Liver (tissue), 9 donors: Measurements from ENCODE around the gene KIAA0930. TPM values are rescaled to one million over a fixed set of nuclear protein-coding genes. Genes with fewer than 3 reads are reported as not detected.

Experiments used
- DNase-seq: peaks from one replicate; pipeline ENCODE4 v3.0.0-alpha.2; 2017; ENCODE audit warnings: low spot score
- H3K27ac ChIP-seq, 2 donors: one replicate each; pipeline ENCODE4 v1.7.0; 2013; ENCODE audit warnings: inconsistent platforms in 2 of 2, low read length in 2 of 2, control low read depth in 1 of 2, low read depth in 1 of 2, mild to moderate bottlenecking in 1 of 2
- H3K27me3 ChIP-seq, 4 donors: one replicate each; pipeline versions ENCODE4 v1.6.1 to v1.7.0; 2013; ENCODE audit warnings: low read length in 3 of 4, inconsistent platforms in 1 of 4, mild to moderate bottlenecking in 1 of 4, moderate library complexity in 1 of 4; ENCODE audit not compliant: control insufficient read depth in 4 of 4, insufficient read depth in 4 of 4
- H3K36me3 ChIP-seq, 4 donors: one replicate each; pipeline versions ENCODE4 v1.6.1 to v1.7.0; 2013; ENCODE audit warnings: low read length in 3 of 4, mild to moderate bottlenecking in 3 of 4, low read depth in 1 of 4, moderate library complexity in 1 of 4; ENCODE audit not compliant: control insufficient read depth in 4 of 4, insufficient read depth in 3 of 4
- H3K4me1 ChIP-seq, 4 donors: one replicate each; pipeline versions ENCODE4 v1.6.1 to v1.7.0; 2013; ENCODE audit warnings: low read length in 3 of 4, mild to moderate bottlenecking in 3 of 4, moderate library complexity in 1 of 4; ENCODE audit not compliant: control insufficient read depth in 4 of 4, insufficient read depth in 4 of 4
- H3K4me3 ChIP-seq, 3 donors: one replicate each; pipeline versions ENCODE4 v1.6.1 to v1.7.0; 2013; ENCODE audit warnings: low read length in 3 of 3, control low read depth in 1 of 3, low read depth in 1 of 3, mild to moderate bottlenecking in 1 of 3
- H3K9ac ChIP-seq, 2 donors: one replicate each; pipeline ENCODE4 v1.7.0; 2013; ENCODE audit warnings: low read length in 2 of 2, mild to moderate bottlenecking in 2 of 2, moderate library complexity in 2 of 2, control low read depth in 1 of 2, low read depth in 1 of 2
- H3K9me3 ChIP-seq, 4 donors: one replicate each; pipeline versions ENCODE4 v1.6.1 to v1.7.0; 2013; ENCODE audit warnings: low read length in 3 of 4; ENCODE audit not compliant: control insufficient read depth in 4 of 4
- EGR1 ChIP-seq, 2 donors: IDR thresholded peaks; 2 replicates each; pipeline ENCODE4 v1.6.1; 2016 to 2018; ENCODE audit warnings: antibody characterized with exemption in 2 of 2, low read depth in 2 of 2
- FOXA2 ChIP-seq: IDR thresholded peaks from 2 replicates; pipeline ENCODE4 v1.6.1; 2016; ENCODE audit warnings: antibody characterized with exemption
- GABPA ChIP-seq, 2 donors: IDR thresholded peaks in 1 of 2; conservative IDR thresholded peaks in 1 of 2; 2 replicates each; pipeline ENCODE4 v1.6.1; 2016; ENCODE audit warnings: antibody characterized with exemption in 2 of 2, mild to moderate bottlenecking in 1 of 2, moderate library complexity in 1 of 2
- HNF4G ChIP-seq: IDR thresholded peaks from 2 replicates; pipeline ENCODE4 v1.6.1; 2016; ENCODE audit warnings: antibody characterized with exemption
- JUND ChIP-seq, 2 donors: IDR thresholded peaks; 2 replicates each; pipeline ENCODE4 v1.6.1; 2016; ENCODE audit warnings: antibody characterized with exemption in 2 of 2
- NR2F2 ChIP-seq: IDR thresholded peaks from 2 replicates; pipeline ENCODE4 v1.6.1; 2016; ENCODE audit warnings: antibody characterized with exemption
- RAD21 ChIP-seq, 2 donors: IDR thresholded peaks; 2 replicates each; pipeline ENCODE4 v1.6.1; 2016; ENCODE audit warnings: antibody characterized with exemption in 2 of 2, mild to moderate bottlenecking in 2 of 2
- RXRA ChIP-seq, 2 donors: IDR thresholded peaks; 2 replicates each; pipeline ENCODE4 v1.6.1; 2017 to 2018; ENCODE audit warnings: antibody characterized with exemption in 2 of 2, mild to moderate bottlenecking in 1 of 2
- SP1 ChIP-seq: IDR thresholded peaks from 2 replicates; pipeline ENCODE4 v1.6.1; 2018; ENCODE audit warnings: antibody characterized with exemption, mild to moderate bottlenecking
- TAF1 ChIP-seq: conservative IDR thresholded peaks from 2 replicates; pipeline ENCODE4 v1.6.1; 2016; ENCODE audit warnings: antibody characterized with exemption, mild to moderate bottlenecking
- YY1 ChIP-seq: IDR thresholded peaks from 2 replicates; pipeline ENCODE4 v1.6.1; 2016; ENCODE audit warnings: antibody characterized with exemption, mild to moderate bottlenecking
- WGBS: extraction: QIAGEN DNeasy Blood & Tissue Kit; methylation state at CpG from one replicate; pipeline ENCODE4 v1.1.7; 2013; 5-methylcytosine and 5-hydroxymethylcytosine counted together
- polyA plus RNA-seq, 2 donors: library from polyadenylated mRNA; stranded (reverse) in 1 of 2; unstranded in 1 of 2; fragments of 200-250 nt in 1 of 2; fragments of >200 nt in 1 of 2; fragmentation: Nextera tagmentation in 1 of 2; extraction: Ambion mirVana in 1 of 2; gene quantifications; one replicate each; pipeline versions ENCODE4 v1.2.1 to v1.2.3, GENCODE V29; 2013 to 2015
- total RNA-seq, 2 donors: library from RNA; depleted of rRNA; stranded (reverse); fragments of >200 nt; gene quantifications; one replicate each; pipeline ENCODE4 v1.2.3, GENCODE V29; 2014
- TF ChIP-seq, protein P1 (sequence below): fragments of 150-350 bp; IDR thresholded peaks from 2 replicates; pipeline ENCODE4 v1.5.1; 2017; ENCODE audit warnings: improper control_type of control experiment, low read depth, low read length; ENCODE audit not compliant: missing input control
- TF ChIP-seq, protein P2 (sequence below): IDR thresholded peaks from 2 replicates; pipeline ENCODE4 v1.6.1; 2016; ENCODE audit warnings: antibody characterized with exemption
- TF ChIP-seq, protein P3 (sequence below): IDR thresholded peaks from 2 replicates; pipeline ENCODE4 v1.6.1; 2016; ENCODE audit warnings: antibody characterized with exemption
- TF ChIP-seq, protein P4 (sequence below): IDR thresholded peaks from 2 replicates; pipeline ENCODE4 v1.6.1; 2016; ENCODE audit warnings: antibody characterized with exemption, mild to moderate bottlenecking
- donor health status: healthy.
- donor health status: healthy.
- donor health status: healthy.
- donor health status: healthy.
- donor health status: healthy.

Gene KIAA0930
- total and polyA plus RNA-seq, 4 donors: 6.1 to 30.0 (median 17.6) TPM

DNA sequence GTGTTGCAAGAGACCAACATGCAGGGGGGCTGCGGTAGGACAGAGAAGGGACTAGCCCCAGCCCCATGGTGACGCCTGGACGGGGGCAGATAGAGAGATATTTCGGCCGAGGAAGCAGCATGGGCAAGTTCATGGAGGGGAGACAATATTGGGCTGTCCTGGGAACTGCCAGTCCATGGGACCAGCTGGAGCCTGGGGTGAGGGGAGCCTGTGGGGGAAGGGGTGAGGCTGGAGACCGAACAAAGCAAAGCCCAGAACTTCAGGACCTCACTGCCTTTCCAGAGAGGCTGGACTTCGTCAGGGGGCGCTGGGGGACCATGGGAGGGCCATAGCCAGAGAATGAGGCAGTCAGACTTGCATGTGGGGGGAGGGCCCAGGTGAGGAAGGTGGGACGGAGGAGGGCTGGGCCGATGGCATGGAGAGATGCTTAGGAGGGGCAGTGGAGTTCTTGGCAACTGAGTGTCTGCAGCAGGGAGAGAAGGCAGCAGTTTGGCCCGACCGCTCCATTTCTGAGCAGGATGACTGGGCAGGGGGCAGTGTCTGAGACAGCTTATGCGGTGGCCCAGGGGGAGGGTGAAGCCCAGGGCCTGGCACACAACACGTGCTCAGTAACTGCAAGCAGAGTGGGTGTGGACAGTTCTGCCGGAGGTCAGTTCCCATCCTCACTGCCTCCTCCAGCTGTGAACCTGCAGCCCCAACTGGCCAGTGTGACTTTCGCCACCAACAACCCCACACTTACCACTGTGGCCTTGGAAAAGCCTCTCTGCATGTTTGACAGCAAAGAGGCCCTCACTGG is 44.8 kb upstream of the KIAA0930 start:
- Histone ChIP-seq H3K9ac (no peak overlapping the region), H3K9me3 (no peaks in the 10 kb centered on the region), H3K36me3 (no peaks in the 10 kb centered on the region), H3K27ac (no peak overlapping the region), H3K4me1 (peaks cover 0 to 5% (median 3%) of the 10 kb centered on the region in 4 donors), H3K4me3 (no peak overlapping the region), H3K27me3 (no peaks in the 10 kb centered on the region)
- DNase-seq: no peak
- TF ChIP-seq SP1 (no peak), RAD21 (IDR thresholded peaks at IDR 0.05) (no peak), JUND (IDR thresholded peaks at IDR 0.05) (no peak), TAF1 (no peak), EGR1 (IDR thresholded peaks at IDR 0.05; ENCODE audit: low read depth in 2 of 2) (no peak), RXRA (IDR thresholded peaks at IDR 0.05) (no peak), FOXA2 (no peak), HNF4G (no peak), GABPA (IDR thresholded peaks at IDR 0.05 in 1 of 2, conservative IDR thresholded peaks at IDR 0.05 in 1 of 2) (no peak), YY1 (no peak)
- TF ChIP-seq, protein P1, sequence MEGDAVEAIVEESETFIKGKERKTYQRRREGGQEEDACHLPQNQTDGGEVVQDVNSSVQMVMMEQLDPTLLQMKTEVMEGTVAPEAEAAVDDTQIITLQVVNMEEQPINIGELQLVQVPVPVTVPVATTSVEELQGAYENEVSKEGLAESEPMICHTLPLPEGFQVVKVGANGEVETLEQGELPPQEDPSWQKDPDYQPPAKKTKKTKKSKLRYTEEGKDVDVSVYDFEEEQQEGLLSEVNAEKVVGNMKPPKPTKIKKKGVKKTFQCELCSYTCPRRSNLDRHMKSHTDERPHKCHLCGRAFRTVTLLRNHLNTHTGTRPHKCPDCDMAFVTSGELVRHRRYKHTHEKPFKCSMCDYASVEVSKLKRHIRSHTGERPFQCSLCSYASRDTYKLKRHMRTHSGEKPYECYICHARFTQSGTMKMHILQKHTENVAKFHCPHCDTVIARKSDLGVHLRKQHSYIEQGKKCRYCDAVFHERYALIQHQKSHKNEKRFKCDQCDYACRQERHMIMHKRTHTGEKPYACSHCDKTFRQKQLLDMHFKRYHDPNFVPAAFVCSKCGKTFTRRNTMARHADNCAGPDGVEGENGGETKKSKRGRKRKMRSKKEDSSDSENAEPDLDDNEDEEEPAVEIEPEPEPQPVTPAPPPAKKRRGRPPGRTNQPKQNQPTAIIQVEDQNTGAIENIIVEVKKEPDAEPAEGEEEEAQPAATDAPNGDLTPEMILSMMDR: no peak
- TF ChIP-seq, protein P2, sequence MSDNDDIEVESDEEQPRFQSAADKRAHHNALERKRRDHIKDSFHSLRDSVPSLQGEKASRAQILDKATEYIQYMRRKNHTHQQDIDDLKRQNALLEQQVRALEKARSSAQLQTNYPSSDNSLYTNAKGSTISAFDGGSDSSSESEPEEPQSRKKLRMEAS: no peak
- TF ChIP-seq, protein P3, sequence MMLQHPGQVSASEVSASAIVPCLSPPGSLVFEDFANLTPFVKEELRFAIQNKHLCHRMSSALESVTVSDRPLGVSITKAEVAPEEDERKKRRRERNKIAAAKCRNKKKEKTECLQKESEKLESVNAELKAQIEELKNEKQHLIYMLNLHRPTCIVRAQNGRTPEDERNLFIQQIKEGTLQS: no peak
- WGBS: 63% methylated on average over 16 of the region's 16 CpGs

DNA sequence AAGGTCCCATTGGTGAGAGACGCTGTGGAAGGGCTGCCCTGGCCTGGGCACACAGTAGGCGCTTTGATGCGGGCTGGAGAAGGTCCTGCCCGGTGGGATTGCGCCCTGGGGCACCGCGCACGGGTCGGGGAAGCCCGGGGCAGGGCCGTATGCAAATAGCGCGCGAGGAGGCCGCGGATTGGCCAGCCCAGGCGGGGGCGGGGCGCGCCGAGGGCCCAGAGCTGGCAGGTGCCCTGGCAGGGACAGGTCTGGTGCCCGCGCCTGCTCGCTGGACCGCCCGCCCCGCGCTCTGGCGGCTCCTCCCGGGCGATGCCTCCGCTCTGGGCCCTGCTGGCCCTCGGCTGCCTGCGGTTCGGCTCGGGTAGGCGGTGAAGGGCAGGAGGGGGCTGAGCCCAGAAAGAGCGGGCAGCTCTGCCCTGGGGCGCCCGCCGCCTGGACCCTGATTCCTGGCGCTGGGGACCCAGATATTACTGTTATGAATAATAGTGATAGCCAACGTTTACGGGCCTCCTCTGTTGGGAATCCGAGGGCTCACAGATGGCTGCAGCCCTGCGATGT is 44.1 kb upstream of the KIAA0930 start, which contains the start of gene UPK3A:
Gene UPK3A, plus strand, starts transcription at position 245 of the 558 bp plus-strand sequence. Its CDS starts 65 bp downstream, at position 310.
- Histone ChIP-seq H3K36me3 (no peaks in the 10 kb centered on the region), H3K4me3 (peak within 1 kb of the TSS in 1 of 3 donors; percentile 39), H3K27ac (no peak within 1 kb of the TSS), H3K9me3 (no peaks in the 10 kb centered on the region), H3K9ac (no peak within 1 kb of the TSS), H3K4me1 (peaks cover 0 to 5% (median 3%) of the 10 kb centered on the region in 4 donors), H3K27me3 (no peaks in the 10 kb centered on the region)
- 9% methylated on average over 46 of the region's 46 CpGs for WGBS
- peak; percentile 72 for DNase-seq
- peak in 1 of 2 donors; percentile 19 for TF ChIP-seq EGR1 (IDR thresholded peaks at IDR 0.05; ENCODE audit: low read depth in 2 of 2)
- TF ChIP-seq, protein P4, sequence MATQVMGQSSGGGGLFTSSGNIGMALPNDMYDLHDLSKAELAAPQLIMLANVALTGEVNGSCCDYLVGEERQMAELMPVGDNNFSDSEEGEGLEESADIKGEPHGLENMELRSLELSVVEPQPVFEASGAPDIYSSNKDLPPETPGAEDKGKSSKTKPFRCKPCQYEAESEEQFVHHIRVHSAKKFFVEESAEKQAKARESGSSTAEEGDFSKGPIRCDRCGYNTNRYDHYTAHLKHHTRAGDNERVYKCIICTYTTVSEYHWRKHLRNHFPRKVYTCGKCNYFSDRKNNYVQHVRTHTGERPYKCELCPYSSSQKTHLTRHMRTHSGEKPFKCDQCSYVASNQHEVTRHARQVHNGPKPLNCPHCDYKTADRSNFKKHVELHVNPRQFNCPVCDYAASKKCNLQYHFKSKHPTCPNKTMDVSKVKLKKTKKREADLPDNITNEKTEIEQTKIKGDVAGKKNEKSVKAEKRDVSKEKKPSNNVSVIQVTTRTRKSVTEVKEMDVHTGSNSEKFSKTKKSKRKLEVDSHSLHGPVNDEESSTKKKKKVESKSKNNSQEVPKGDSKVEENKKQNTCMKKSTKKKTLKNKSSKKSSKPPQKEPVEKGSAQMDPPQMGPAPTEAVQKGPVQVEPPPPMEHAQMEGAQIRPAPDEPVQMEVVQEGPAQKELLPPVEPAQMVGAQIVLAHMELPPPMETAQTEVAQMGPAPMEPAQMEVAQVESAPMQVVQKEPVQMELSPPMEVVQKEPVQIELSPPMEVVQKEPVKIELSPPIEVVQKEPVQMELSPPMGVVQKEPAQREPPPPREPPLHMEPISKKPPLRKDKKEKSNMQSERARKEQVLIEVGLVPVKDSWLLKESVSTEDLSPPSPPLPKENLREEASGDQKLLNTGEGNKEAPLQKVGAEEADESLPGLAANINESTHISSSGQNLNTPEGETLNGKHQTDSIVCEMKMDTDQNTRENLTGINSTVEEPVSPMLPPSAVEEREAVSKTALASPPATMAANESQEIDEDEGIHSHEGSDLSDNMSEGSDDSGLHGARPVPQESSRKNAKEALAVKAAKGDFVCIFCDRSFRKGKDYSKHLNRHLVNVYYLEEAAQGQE: no peak
- no peak for TF ChIP-seq NR2F2
- TF ChIP-seq, protein P2: no peak
- no peak for TF ChIP-seq FOXA2
